SK-N-MC (cell line): Measurements from ENCODE around the gene TNKS1BP1.

ENCODE experiments used
- EZH2 ChIP-seq: fragments of 200-600 bp; sonication (generic); IDR thresholded peaks from one replicate; pipeline ENCODE4 v1.6.1; 2017; ENCODE audit warnings: antibody characterized with exemption
- FOXP2 ChIP-seq: optimal IDR thresholded peaks from 2 replicates; pipeline ENCODE3; 2011; ENCODE audit warnings: mild to moderate bottlenecking, moderate library complexity; ENCODE audit not compliant: insufficient read depth; ENCODE audit errors: extremely low read length, control extremely low read depth
- POLR2AphosphoS5 ChIP-seq: IDR thresholded peaks from 2 replicates; pipeline ENCODE4 v1.6.1; 2012; ENCODE audit warnings: mild to moderate bottlenecking, low read depth, low read length, borderline replicate concordance

DNA sequence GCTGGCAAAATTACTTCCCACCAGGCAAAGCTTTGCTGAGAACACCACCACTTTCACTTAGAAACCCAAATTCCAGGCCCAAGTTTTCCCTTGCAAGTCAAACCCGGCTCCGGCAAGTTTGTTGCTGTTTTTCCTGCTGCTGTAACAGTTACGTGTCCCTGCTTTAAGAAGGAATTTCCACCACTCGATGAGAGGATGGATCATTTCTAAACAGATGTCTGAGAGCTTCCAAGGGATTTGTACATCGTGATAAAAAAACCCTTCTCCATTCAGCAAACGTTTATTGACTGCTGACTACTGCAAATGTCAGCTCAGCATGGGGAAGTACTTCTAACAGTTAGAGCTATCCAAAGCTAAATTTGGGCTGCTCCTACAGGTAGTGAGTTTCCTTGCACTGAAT is 33.1 kb upstream of the TNKS1BP1 start:
- TF ChIP-seq POLR2AphosphoS5 (no peak), EZH2 (no peak), FOXP2 (no peak)
